ENCODE results near the gene MT1F. TPM values are rescaled to one million over a fixed set of nuclear protein-coding genes. Genes with fewer than 3 reads are reported as not detected.
A peak's percentile ranks its signal among the peaks of the same experiment; 100 is the strongest.

Gene MT1F
- total RNA-seq, 1 donor from 2014 or later = not detected

GRCh38 chr16:56623637-56624036 lies 34.1 kb upstream of the MT1F start:
- no peaks in the 10 kb centered on the region for H3K9me3 ChIP-seq (ENCODE audit: low read depth)
- peaks cover 14% of the 10 kb centered on the region for H3K4me1 Mint-ChIP-seq
- no peak overlapping the region for H3K4me3 Mint-ChIP-seq
- H2AFZ ChIP-seq (replicated peaks) = no peak overlapping the region
- peaks cover 62% of the 10 kb centered on the region for H3K27me3 Mint-ChIP-seq (ENCODE audit: insufficient read depth, low read depth)
- peaks cover 6% of the 10 kb centered on the region for H3F3A ChIP-seq (ENCODE audit: low read depth)
- peaks cover 1% of the 10 kb centered on the region for H3K36me3 Mint-ChIP-seq
- no peak for DNase-seq (ENCODE audit: low spot score)
- H4K20me1 ChIP-seq (ENCODE audit: low read depth) = peaks cover 24% of the 10 kb centered on the region
- TF ChIP-seq EZH2phosphoT487 (IDR thresholded peaks at IDR 0.05) (no peak), EZH2 (IDR thresholded peaks at IDR 0.05) (no peak), CTCF (IDR thresholded peaks at IDR 0.05) (no peak)
- H3K4me2 ChIP-seq = no peak overlapping the region
- no peaks in the 10 kb centered on the region for H3K36me3 ChIP-seq
- H3K27ac ChIP-seq = no peak overlapping the region
- H3K9ac ChIP-seq = no peak overlapping the region
- H3K27me3 ChIP-seq = peaks cover 100% of the 10 kb centered on the region
- no peak overlapping the region for H3K27ac Mint-ChIP-seq
- no peaks in the 10 kb centered on the region for H3K4me1 ChIP-seq
- H3K4me3 ChIP-seq = no peak overlapping the region
- no peaks in the 10 kb centered on the region for H3K9me3 Mint-ChIP-seq
- H3K79me2 ChIP-seq (ENCODE audit: low read depth) = no peaks in the 10 kb centered on the region

GRCh38 chr16:56625140-56625942 lies 32.4 kb upstream of the MT1F start, which contains the start of gene MT1E:
Gene MT1E (plus strand): TSS chr16:56625781. CDS start chr16:56625852, 71 bp downstream.
- Histone ChIP-seq H3K4me2 (peak within 1 kb of the TSS; percentile 89), H3K27ac (no peak within 1 kb of the TSS), H3K36me3 (no peaks in the 10 kb centered on the region), H3K4me1 (no peaks in the 10 kb centered on the region), H3F3A (ENCODE audit: low read depth) (peaks cover 6% of the 10 kb centered on the region), H3K9ac (no peak within 1 kb of the TSS), H3K27me3 (peaks cover 100% of the 10 kb centered on the region), H2AFZ (replicated peaks) (peak within 1 kb of the TSS; percentile 86), H4K20me1 (ENCODE audit: low read depth) (peaks cover 32% of the 10 kb centered on the region), H3K9me3 (ENCODE audit: low read depth) (no peaks in the 10 kb centered on the region), H3K4me3 (peak within 1 kb of the TSS; percentile 54), H3K79me2 (ENCODE audit: low read depth) (no peaks in the 10 kb centered on the region)
- peak; percentile 98 for TF ChIP-seq EZH2 (IDR thresholded peaks at IDR 0.05)
- TF ChIP-seq EZH2phosphoT487 (IDR thresholded peaks at IDR 0.05) = peak; percentile 96
- TF ChIP-seq CTCF (IDR thresholded peaks at IDR 0.05) = no peak
- Mint-ChIP-seq H3K4me1 (peaks cover 15% of the 10 kb centered on the region), H3K4me3 (peak within 1 kb of the TSS; percentile 82), H3K27ac (no peak within 1 kb of the TSS), H3K27me3 (ENCODE audit: insufficient read depth, low read depth) (peaks cover 62% of the 10 kb centered on the region), H3K9me3 (no peaks in the 10 kb centered on the region), H3K36me3 (no peaks in the 10 kb centered on the region)
- peak; percentile 71 for DNase-seq (ENCODE audit: low spot score)

- Histone ChIP-seq H3K9ac (no peak overlapping the region), H3K27ac (no peak overlapping the region), H3K4me1 (no peaks in the 10 kb centered on the region), H3F3A (ENCODE audit: low read depth) (peaks cover 6% of the 10 kb centered on the region), H3K4me3 (peak overlapping the region; percentile 54), H3K4me2 (peak overlapping the region; percentile 89), H3K79me2 (ENCODE audit: low read depth) (no peaks in the 10 kb centered on the region), H4K20me1 (ENCODE audit: low read depth) (peaks cover 34% of the 10 kb centered on the region), H2AFZ (replicated peaks) (peak overlapping the region; percentile 86), H3K27me3 (peaks cover 100% of the 10 kb centered on the region), H3K9me3 (ENCODE audit: low read depth) (no peaks in the 10 kb centered on the region), H3K36me3 (no peaks in the 10 kb centered on the region)
- TF ChIP-seq EZH2 (IDR thresholded peaks at IDR 0.05) = peak; percentile 57
- TF ChIP-seq EZH2phosphoT487 (IDR thresholded peaks at IDR 0.05) = no peak
- Mint-ChIP-seq H3K4me1 (peaks cover 15% of the 10 kb centered on the region), H3K27me3 (ENCODE audit: insufficient read depth, low read depth) (peaks cover 66% of the 10 kb centered on the region), H3K36me3 (no peaks in the 10 kb centered on the region), H3K4me3 (peak overlapping the region; percentile 74), H3K27ac (no peak overlapping the region), H3K9me3 (no peaks in the 10 kb centered on the region)
- no peak for DNase-seq (ENCODE audit: low spot score)
Observed at GRCh38 chr16:56625943-56626654, 31.7 kb upstream of the MT1F start.

Measured in neural progenitor cell (in vitro differentiated cells).